WTC11 (cell line): ENCODE measurements around the gene SP140L. TPM values are rescaled to one million over a fixed set of nuclear protein-coding genes. Genes with fewer than 3 reads are reported as not detected.

Experiments used
- ATAC-seq: fragments of 200-7000 bp; cut with Tn5 transposase; 2 replicates; pipeline ENCODE4 v1.10.0; 2021; ENCODE audit warnings: mild to moderate bottlenecking, moderate library complexity
- CTCF ChIA-PET: fragments of 300-600 bp; sonication (Branson Sonifier 250); formaldehyde crosslinking; loops from one replicate; lab custom pipeline; 2021; ENCODE audit warnings: antibody characterized with exemption; lab: Charles Lee
- POLR2A ChIA-PET: fragments of 350-600 bp; sonication (Branson Sonifier 250); formaldehyde crosslinking; loops from one replicate; lab custom pipeline; 2021; ENCODE audit warnings: antibody characterized with exemption; lab: Charles Lee
- DNase-seq: peaks from one replicate; pipeline ENCODE4 v3.0.0; 2021; ENCODE audit warnings: low spot score
- H3K27ac Mint-ChIP-seq: 2 replicates; pipeline ENCODE4 v1.8.0; 2021; ENCODE audit warnings: mixed read lengths
- H3K27me3 Mint-ChIP-seq: 2 replicates; pipeline ENCODE4 v1.8.0; 2021; ENCODE audit warnings: low read depth, mild to moderate bottlenecking, moderate library complexity, mixed read lengths
- H3K36me3 Mint-ChIP-seq: 2 replicates; pipeline ENCODE4 v1.8.0; 2021; ENCODE audit warnings: mixed read lengths
- H3K4me1 Mint-ChIP-seq: 2 replicates; pipeline ENCODE4 v1.8.0; 2022; ENCODE audit warnings: mixed read lengths
- H3K4me3 Mint-ChIP-seq: 2 replicates; pipeline ENCODE4 v1.8.0; 2021; ENCODE audit warnings: mild to moderate bottlenecking, moderate library complexity, mixed read lengths
- H3K9me3 Mint-ChIP-seq: 2 replicates; pipeline ENCODE4 v1.8.0; 2021; ENCODE audit warnings: mixed read lengths
- ESRRA ChIP-seq: sonication (generic); formaldehyde crosslinking; IDR thresholded peaks from 2 replicates; pipeline ENCODE4 v1.8.1; 2022; ENCODE audit warnings: mild to moderate bottlenecking, missing genetic modification reagents, borderline replicate concordance
- JAZF1 ChIP-seq: fragments of 250-450 bp; sonication (Bioruptor Pico); IDR thresholded peaks from 2 replicates; pipeline ENCODE4 v1.9.0; 2021; ENCODE audit warnings: moderate library complexity, mild to moderate bottlenecking, inconsistent platforms
- NR3C1 ChIP-seq: sonication (generic); formaldehyde crosslinking; conservative IDR thresholded peaks from 2 replicates; pipeline ENCODE4 v1.8.1; 2023; ENCODE audit warnings: low read depth, mild to moderate bottlenecking, missing genetic modification reagents
- TEAD4 ChIP-seq: sonication (generic); formaldehyde crosslinking; IDR thresholded peaks from 2 replicates; pipeline ENCODE4 v1.8.0; 2022; ENCODE audit warnings: mild to moderate bottlenecking, missing genetic modification reagents
- ZNF121 ChIP-seq: sonication (generic); formaldehyde crosslinking; IDR thresholded peaks from 2 replicates; pipeline ENCODE4 v1.8.0; 2023; ENCODE audit warnings: missing genetic modification reagents
- ZNF416 ChIP-seq: fragments of 250-450 bp; sonication (Bioruptor Pico); IDR thresholded peaks from 2 replicates; pipeline ENCODE4 v1.9.0; 2021; ENCODE audit warnings: mild to moderate bottlenecking, inconsistent platforms
- total RNA-seq: library from RNA; stranded (reverse); gene quantifications from 3 replicates; pipeline ENCODE4 v1.2.3, GENCODE V29; 2021
- TF ChIP-seq, protein P1 (sequence below): sonication (generic); formaldehyde crosslinking; IDR thresholded peaks from 2 replicates; pipeline ENCODE4 v1.8.0; 2023; ENCODE audit warnings: missing genetic modification reagents, mild to moderate bottlenecking, borderline replicate concordance
- TF ChIP-seq, protein P2 (sequence below): fragments of 250-450 bp; sonication (Bioruptor Pico); IDR thresholded peaks from 2 replicates; pipeline ENCODE4 v2.1.2; 2022; ENCODE audit warnings: mild to moderate bottlenecking, moderate library complexity
- TF ChIP-seq, protein P3 (sequence below): sonication (generic); formaldehyde crosslinking; IDR thresholded peaks from 2 replicates; pipeline ENCODE4 v1.8.1; 2023; ENCODE audit warnings: mild to moderate bottlenecking, missing genetic modification reagents
- TF ChIP-seq, protein P4 (sequence below): fragments of 250-450 bp; sonication (Bioruptor Pico); IDR thresholded peaks from 2 replicates; pipeline ENCODE4 v1.9.0; 2021; ENCODE audit warnings: moderate library complexity, mild to moderate bottlenecking, inconsistent platforms, borderline replicate concordance
- TF ChIP-seq, protein P5 (sequence below): sonication (generic); formaldehyde crosslinking; IDR thresholded peaks from 2 replicates; pipeline ENCODE4 v1.8.0; 2023; ENCODE audit warnings: mild to moderate bottlenecking, missing genetic modification reagents
- TF ChIP-seq, protein P6 (sequence below): sonication (generic); formaldehyde crosslinking; IDR thresholded peaks from 2 replicates; pipeline ENCODE4 v1.8.1; 2022; ENCODE audit warnings: low read depth, missing genetic modification reagents, borderline replicate concordance
- TF ChIP-seq, protein P7 (sequence below): fragments of 250-450 bp; sonication (Bioruptor Pico); IDR thresholded peaks from 2 replicates; pipeline ENCODE4 v1.9.0; 2021; ENCODE audit warnings: mild to moderate bottlenecking, borderline replicate concordance
- TF ChIP-seq, protein P8 (sequence below): sonication (generic); formaldehyde crosslinking; IDR thresholded peaks from 2 replicates; pipeline ENCODE4 v1.8.1; 2023; ENCODE audit warnings: mild to moderate bottlenecking, missing genetic modification reagents, moderate library complexity
- TF ChIP-seq, protein P9 (sequence below): fragments of 250-450 bp; sonication (Bioruptor Pico); IDR thresholded peaks from 2 replicates; pipeline ENCODE4 v1.8.0; 2021; ENCODE audit warnings: mild to moderate bottlenecking

The SP140L gene
- total RNA-seq, 1 experiment from 2014 or later = 3.2 TPM

DNA sequence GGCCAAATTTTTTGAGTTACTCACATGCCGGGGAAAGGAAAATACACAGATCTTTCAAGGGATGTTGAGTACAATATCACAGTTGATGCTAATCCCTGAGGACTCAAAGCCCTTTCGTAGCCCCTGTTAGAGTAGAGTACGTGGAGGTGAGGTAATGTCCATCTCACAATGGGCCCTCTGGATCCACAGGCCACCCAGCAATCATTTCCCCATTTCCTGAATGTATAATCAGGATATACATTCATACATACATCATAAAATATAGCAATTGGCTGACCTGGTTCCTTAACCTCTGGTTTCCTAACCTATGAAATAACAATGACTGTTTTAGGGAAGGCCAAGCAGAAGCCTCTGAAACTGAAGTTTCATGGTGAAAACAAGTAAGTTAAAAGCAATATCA, 78.8 kb downstream of the SP140L start (continued):
- TF ChIP-seq, protein P1, sequence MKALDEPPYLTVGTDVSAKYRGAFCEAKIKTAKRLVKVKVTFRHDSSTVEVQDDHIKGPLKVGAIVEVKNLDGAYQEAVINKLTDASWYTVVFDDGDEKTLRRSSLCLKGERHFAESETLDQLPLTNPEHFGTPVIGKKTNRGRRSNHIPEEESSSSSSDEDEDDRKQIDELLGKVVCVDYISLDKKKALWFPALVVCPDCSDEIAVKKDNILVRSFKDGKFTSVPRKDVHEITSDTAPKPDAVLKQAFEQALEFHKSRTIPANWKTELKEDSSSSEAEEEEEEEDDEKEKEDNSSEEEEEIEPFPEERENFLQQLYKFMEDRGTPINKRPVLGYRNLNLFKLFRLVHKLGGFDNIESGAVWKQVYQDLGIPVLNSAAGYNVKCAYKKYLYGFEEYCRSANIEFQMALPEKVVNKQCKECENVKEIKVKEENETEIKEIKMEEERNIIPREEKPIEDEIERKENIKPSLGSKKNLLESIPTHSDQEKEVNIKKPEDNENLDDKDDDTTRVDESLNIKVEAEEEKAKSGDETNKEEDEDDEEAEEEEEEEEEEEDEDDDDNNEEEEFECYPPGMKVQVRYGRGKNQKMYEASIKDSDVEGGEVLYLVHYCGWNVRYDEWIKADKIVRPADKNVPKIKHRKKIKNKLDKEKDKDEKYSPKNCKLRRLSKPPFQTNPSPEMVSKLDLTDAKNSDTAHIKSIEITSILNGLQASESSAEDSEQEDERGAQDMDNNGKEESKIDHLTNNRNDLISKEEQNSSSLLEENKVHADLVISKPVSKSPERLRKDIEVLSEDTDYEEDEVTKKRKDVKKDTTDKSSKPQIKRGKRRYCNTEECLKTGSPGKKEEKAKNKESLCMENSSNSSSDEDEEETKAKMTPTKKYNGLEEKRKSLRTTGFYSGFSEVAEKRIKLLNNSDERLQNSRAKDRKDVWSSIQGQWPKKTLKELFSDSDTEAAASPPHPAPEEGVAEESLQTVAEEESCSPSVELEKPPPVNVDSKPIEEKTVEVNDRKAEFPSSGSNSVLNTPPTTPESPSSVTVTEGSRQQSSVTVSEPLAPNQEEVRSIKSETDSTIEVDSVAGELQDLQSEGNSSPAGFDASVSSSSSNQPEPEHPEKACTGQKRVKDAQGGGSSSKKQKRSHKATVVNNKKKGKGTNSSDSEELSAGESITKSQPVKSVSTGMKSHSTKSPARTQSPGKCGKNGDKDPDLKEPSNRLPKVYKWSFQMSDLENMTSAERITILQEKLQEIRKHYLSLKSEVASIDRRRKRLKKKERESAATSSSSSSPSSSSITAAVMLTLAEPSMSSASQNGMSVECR (CRISPR knock-in tag) = no peak
- TF ChIP-seq, protein P2, sequence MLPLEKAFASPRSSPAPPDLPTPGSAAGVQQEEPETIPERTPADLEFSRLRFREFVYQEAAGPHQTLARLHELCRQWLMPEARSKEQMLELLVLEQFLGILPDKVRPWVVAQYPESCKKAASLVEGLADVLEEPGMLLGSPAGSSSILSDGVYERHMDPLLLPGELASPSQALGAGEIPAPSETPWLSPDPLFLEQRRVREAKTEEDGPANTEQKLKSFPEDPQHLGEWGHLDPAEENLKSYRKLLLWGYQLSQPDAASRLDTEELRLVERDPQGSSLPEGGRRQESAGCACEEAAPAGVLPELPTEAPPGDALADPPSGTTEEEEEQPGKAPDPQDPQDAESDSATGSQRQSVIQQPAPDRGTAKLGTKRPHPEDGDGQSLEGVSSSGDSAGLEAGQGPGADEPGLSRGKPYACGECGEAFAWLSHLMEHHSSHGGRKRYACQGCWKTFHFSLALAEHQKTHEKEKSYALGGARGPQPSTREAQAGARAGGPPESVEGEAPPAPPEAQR (CRISPR knock-in tag) = no peak
- TF ChIP-seq ZNF121 (CRISPR knock-in tag) (no peak), TEAD4 (CRISPR knock-in tag) (no peak), JAZF1 (CRISPR knock-in tag) (no peak)

DNA sequence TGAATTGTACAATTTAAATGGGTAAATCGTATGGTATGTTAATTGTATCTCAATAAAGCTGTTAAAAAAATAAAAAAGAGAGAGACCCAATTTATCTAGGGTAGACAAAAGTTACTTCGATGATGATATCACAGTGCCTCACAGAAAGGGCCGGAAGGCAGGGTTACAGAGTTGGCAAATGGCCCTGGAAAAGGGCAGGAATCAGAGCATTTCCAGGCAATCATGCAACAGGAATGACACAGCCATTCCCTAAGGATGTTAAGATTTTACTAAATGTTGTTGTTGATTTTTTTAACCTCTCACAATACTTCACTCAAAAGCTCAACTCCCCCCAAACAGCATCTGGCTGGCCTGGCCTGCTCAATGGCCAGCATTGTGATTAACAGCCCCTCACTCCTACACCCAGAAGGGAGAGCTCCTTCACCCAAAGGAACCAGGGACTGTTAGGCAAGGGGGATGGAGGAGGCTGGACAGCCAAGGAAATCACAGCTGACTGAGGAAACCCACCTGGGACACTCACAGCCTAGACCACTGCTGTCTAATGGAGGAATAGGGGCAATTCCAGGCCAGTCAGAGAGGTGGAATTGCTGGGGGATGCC, 81.3 kb downstream of the SP140L start:
- ChIA-PET POLR2A (no interaction called here), CTCF (no interaction called here)
- H3K27me3 Mint-ChIP-seq = peaks cover 37% of the 10 kb centered on the region
- DNase-seq (no peak), ATAC-seq (no peak)
- H3K36me3 Mint-ChIP-seq = no peaks in the 10 kb centered on the region
- 0 out of 2 replicates have a peak, but pooled peaks cover 4% of the 10 kb centered on the region for H3K9me3 Mint-ChIP-seq
- no peak overlapping the region for H3K27ac Mint-ChIP-seq
- H3K4me1 Mint-ChIP-seq = peaks cover 9% of the 10 kb centered on the region
- no peak overlapping the region for H3K4me3 Mint-ChIP-seq
- TF ChIP-seq, protein P3, sequence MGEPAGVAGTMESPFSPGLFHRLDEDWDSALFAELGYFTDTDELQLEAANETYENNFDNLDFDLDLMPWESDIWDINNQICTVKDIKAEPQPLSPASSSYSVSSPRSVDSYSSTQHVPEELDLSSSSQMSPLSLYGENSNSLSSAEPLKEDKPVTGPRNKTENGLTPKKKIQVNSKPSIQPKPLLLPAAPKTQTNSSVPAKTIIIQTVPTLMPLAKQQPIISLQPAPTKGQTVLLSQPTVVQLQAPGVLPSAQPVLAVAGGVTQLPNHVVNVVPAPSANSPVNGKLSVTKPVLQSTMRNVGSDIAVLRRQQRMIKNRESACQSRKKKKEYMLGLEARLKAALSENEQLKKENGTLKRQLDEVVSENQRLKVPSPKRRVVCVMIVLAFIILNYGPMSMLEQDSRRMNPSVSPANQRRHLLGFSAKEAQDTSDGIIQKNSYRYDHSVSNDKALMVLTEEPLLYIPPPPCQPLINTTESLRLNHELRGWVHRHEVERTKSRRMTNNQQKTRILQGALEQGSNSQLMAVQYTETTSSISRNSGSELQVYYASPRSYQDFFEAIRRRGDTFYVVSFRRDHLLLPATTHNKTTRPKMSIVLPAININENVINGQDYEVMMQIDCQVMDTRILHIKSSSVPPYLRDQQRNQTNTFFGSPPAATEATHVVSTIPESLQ (CRISPR knock-in tag) = no peak
- TF ChIP-seq, protein P4, sequence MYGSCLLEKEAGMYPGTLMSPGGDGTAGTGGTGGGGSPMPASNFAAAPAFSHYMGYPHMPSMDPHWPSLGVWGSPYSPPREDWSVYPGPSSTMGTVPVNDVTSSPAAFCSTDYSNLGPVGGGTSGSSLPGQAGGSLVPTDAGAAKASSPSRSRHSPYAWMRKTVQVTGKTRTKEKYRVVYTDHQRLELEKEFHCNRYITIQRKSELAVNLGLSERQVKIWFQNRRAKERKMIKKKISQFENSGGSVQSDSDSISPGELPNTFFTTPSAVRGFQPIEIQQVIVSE = no peak
- TF ChIP-seq ESRRA (CRISPR knock-in tag) (no peak), ZNF416 (CRISPR knock-in tag) (no peak), NR3C1 (CRISPR knock-in tag) (no peak)
- TF ChIP-seq, protein P5, sequence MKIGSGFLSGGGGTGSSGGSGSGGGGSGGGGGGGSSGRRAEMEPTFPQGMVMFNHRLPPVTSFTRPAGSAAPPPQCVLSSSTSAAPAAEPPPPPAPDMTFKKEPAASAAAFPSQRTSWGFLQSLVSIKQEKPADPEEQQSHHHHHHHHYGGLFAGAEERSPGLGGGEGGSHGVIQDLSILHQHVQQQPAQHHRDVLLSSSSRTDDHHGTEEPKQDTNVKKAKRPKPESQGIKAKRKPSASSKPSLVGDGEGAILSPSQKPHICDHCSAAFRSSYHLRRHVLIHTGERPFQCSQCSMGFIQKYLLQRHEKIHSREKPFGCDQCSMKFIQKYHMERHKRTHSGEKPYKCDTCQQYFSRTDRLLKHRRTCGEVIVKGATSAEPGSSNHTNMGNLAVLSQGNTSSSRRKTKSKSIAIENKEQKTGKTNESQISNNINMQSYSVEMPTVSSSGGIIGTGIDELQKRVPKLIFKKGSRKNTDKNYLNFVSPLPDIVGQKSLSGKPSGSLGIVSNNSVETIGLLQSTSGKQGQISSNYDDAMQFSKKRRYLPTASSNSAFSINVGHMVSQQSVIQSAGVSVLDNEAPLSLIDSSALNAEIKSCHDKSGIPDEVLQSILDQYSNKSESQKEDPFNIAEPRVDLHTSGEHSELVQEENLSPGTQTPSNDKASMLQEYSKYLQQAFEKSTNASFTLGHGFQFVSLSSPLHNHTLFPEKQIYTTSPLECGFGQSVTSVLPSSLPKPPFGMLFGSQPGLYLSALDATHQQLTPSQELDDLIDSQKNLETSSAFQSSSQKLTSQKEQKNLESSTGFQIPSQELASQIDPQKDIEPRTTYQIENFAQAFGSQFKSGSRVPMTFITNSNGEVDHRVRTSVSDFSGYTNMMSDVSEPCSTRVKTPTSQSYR = no peak
- TF ChIP-seq, protein P6, sequence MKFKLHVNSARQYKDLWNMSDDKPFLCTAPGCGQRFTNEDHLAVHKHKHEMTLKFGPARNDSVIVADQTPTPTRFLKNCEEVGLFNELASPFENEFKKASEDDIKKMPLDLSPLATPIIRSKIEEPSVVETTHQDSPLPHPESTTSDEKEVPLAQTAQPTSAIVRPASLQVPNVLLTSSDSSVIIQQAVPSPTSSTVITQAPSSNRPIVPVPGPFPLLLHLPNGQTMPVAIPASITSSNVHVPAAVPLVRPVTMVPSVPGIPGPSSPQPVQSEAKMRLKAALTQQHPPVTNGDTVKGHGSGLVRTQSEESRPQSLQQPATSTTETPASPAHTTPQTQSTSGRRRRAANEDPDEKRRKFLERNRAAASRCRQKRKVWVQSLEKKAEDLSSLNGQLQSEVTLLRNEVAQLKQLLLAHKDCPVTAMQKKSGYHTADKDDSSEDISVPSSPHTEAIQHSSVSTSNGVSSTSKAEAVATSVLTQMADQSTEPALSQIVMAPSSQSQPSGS (CRISPR knock-in tag) = no peak
- TF ChIP-seq, protein P7, sequence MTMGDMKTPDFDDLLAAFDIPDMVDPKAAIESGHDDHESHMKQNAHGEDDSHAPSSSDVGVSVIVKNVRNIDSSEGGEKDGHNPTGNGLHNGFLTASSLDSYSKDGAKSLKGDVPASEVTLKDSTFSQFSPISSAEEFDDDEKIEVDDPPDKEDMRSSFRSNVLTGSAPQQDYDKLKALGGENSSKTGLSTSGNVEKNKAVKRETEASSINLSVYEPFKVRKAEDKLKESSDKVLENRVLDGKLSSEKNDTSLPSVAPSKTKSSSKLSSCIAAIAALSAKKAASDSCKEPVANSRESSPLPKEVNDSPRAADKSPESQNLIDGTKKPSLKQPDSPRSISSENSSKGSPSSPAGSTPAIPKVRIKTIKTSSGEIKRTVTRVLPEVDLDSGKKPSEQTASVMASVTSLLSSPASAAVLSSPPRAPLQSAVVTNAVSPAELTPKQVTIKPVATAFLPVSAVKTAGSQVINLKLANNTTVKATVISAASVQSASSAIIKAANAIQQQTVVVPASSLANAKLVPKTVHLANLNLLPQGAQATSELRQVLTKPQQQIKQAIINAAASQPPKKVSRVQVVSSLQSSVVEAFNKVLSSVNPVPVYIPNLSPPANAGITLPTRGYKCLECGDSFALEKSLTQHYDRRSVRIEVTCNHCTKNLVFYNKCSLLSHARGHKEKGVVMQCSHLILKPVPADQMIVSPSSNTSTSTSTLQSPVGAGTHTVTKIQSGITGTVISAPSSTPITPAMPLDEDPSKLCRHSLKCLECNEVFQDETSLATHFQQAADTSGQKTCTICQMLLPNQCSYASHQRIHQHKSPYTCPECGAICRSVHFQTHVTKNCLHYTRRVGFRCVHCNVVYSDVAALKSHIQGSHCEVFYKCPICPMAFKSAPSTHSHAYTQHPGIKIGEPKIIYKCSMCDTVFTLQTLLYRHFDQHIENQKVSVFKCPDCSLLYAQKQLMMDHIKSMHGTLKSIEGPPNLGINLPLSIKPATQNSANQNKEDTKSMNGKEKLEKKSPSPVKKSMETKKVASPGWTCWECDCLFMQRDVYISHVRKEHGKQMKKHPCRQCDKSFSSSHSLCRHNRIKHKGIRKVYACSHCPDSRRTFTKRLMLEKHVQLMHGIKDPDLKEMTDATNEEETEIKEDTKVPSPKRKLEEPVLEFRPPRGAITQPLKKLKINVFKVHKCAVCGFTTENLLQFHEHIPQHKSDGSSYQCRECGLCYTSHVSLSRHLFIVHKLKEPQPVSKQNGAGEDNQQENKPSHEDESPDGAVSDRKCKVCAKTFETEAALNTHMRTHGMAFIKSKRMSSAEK = no peak
- TF ChIP-seq, protein P8, sequence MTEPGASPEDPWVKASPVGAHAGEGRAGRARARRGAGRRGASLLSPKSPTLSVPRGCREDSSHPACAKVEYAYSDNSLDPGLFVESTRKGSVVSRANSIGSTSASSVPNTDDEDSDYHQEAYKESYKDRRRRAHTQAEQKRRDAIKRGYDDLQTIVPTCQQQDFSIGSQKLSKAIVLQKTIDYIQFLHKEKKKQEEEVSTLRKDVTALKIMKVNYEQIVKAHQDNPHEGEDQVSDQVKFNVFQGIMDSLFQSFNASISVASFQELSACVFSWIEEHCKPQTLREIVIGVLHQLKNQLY = no peak
- TF ChIP-seq, protein P9, sequence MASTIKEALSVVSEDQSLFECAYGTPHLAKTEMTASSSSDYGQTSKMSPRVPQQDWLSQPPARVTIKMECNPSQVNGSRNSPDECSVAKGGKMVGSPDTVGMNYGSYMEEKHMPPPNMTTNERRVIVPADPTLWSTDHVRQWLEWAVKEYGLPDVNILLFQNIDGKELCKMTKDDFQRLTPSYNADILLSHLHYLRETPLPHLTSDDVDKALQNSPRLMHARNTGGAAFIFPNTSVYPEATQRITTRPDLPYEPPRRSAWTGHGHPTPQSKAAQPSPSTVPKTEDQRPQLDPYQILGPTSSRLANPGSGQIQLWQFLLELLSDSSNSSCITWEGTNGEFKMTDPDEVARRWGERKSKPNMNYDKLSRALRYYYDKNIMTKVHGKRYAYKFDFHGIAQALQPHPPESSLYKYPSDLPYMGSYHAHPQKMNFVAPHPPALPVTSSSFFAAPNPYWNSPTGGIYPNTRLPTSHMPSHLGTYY (CRISPR knock-in tag) = no peak
